Endodermal cell (in vitro differentiated cells): ENCODE results near the gene KCNIP3. TPM values are rescaled to one million over a fixed set of nuclear protein-coding genes. Genes with fewer than 3 reads are reported as not detected.
A peak's percentile ranks its signal among the peaks of the same experiment; 100 is the strongest.

Experiments used
- DNase-seq: peaks from one replicate; pipeline ENCODE4 v3.0.0-alpha.2; 2017
- H3K27ac ChIP-seq: 2 replicates; pipeline ENCODE4 v1.5.1; 2013; ENCODE audit warnings: mild to moderate bottlenecking, low read depth, low read length, moderate library complexity
- H3K27me3 ChIP-seq: 2 replicates; pipeline ENCODE4 v1.6.1; 2013; ENCODE audit warnings: mild to moderate bottlenecking, low read length, moderate library complexity; ENCODE audit not compliant: insufficient read depth, control insufficient read depth, poor library complexity, severe bottlenecking
- H3K36me3 ChIP-seq: 2 replicates; pipeline ENCODE4 v1.7.0; 2013; ENCODE audit warnings: mild to moderate bottlenecking, low read length, moderate library complexity; ENCODE audit not compliant: control insufficient read depth, insufficient read depth
- H3K4me1 ChIP-seq: one replicate; pipeline ENCODE4 v1.7.0; 2013; ENCODE audit warnings: low read length; ENCODE audit not compliant: control insufficient read depth, insufficient read depth
- H3K4me3 ChIP-seq: 2 replicates; pipeline ENCODE4 v1.5.1; 2013; ENCODE audit warnings: mild to moderate bottlenecking, low read length, moderate library complexity
- H3K9ac ChIP-seq: 2 replicates; pipeline ENCODE4 v1.6.1; 2013; ENCODE audit warnings: mild to moderate bottlenecking, low read length, moderate library complexity; ENCODE audit not compliant: poor library complexity, severe bottlenecking; ENCODE audit errors: extremely low read depth
- H3K9me3 ChIP-seq: 2 replicates; pipeline ENCODE4 v1.6.1; 2013; ENCODE audit warnings: mild to moderate bottlenecking, low read length, moderate library complexity; ENCODE audit not compliant: control insufficient read depth
- H3K27ac Mint-ChIP-seq: 2 replicates; pipeline ENCODE4 v1.8.0; 2020; ENCODE audit warnings: mixed read lengths
- H3K27me3 Mint-ChIP-seq: 2 replicates; pipeline ENCODE4 v1.8.0; 2021; ENCODE audit warnings: mild to moderate bottlenecking, mixed read lengths; ENCODE audit not compliant: insufficient read depth
- H3K36me3 Mint-ChIP-seq: 2 replicates; pipeline ENCODE4 v1.8.0; 2020; ENCODE audit warnings: low read depth, mixed read lengths
- H3K4me1 Mint-ChIP-seq: 2 replicates; pipeline ENCODE4 v1.8.0; 2020; ENCODE audit warnings: mixed read lengths
- H3K4me3 Mint-ChIP-seq: 2 replicates; pipeline ENCODE4 v1.8.0; 2020; ENCODE audit warnings: mild to moderate bottlenecking, moderate library complexity, mixed read lengths
- H3K9me3 Mint-ChIP-seq: 2 replicates; pipeline ENCODE4 v1.8.0; 2020; ENCODE audit warnings: mild to moderate bottlenecking, mixed read lengths
- CTCF ChIP-seq: fragments of 200-600 bp; sonication (generic); conservative IDR thresholded peaks from 2 replicates; pipeline ENCODE4 v1.5.0; 2021; ENCODE audit warnings: antibody characterized with exemption, mild to moderate bottlenecking
- WGBS, 2 experiments: methylation state at CpG; one replicate each; pipeline versions ENCODE4 v1.1.5 to v1.1.7; 2013; ENCODE audit warnings: missing lambda C conversion rate in 2 of 2, mixed read lengths in 1 of 2; ENCODE audit not compliant: insufficient coverage in 1 of 2, insufficient read length in 1 of 2; 5-methylcytosine and 5-hydroxymethylcytosine counted together
- total RNA-seq, 2 donors: library from RNA; stranded (reverse); fragmentation: NEBNext Ultra II Directional in 1 of 2; extraction: Animal tissue kit (Norgen Biotek cat#: 25700) in 1 of 2; gene quantifications; 2 replicates in 1 of 2; 3 replicates in 1 of 2; pipeline ENCODE4 v1.2.1, GENCODE V29; 2021

The KCNIP3 gene
- total RNA-seq, 2 donors from 2014 or later, result 0.26 to 1.3 TPM

GRCh38 chr2:95388856-95389244 lies 91.7 kb downstream of the KCNIP3 start:
- Histone ChIP-seq H3K9me3 (no peaks in the 10 kb centered on the region), H3K27ac (no peak overlapping the region), H3K4me1 (no peaks in the 10 kb centered on the region), H3K9ac (no peak overlapping the region), H3K36me3 (no peaks in the 10 kb centered on the region), H3K27me3 (no peaks in the 10 kb centered on the region), H3K4me3 (no peak overlapping the region)
- 52 to 65% methylated on average over 8 to 15 of the region's 15 CpGs for WGBS, 2 experiments
- no peak for DNase-seq
- Mint-ChIP-seq H3K4me1 (peaks cover 2% of the 10 kb centered on the region), H3K27me3 (peaks cover 29% of the 10 kb centered on the region), H3K9me3 (no peaks in the 10 kb centered on the region), H3K36me3 (no peaks in the 10 kb centered on the region), H3K27ac (no peak overlapping the region), H3K4me3 (no peak overlapping the region)
- TF ChIP-seq CTCF, result no peak

DNA sequence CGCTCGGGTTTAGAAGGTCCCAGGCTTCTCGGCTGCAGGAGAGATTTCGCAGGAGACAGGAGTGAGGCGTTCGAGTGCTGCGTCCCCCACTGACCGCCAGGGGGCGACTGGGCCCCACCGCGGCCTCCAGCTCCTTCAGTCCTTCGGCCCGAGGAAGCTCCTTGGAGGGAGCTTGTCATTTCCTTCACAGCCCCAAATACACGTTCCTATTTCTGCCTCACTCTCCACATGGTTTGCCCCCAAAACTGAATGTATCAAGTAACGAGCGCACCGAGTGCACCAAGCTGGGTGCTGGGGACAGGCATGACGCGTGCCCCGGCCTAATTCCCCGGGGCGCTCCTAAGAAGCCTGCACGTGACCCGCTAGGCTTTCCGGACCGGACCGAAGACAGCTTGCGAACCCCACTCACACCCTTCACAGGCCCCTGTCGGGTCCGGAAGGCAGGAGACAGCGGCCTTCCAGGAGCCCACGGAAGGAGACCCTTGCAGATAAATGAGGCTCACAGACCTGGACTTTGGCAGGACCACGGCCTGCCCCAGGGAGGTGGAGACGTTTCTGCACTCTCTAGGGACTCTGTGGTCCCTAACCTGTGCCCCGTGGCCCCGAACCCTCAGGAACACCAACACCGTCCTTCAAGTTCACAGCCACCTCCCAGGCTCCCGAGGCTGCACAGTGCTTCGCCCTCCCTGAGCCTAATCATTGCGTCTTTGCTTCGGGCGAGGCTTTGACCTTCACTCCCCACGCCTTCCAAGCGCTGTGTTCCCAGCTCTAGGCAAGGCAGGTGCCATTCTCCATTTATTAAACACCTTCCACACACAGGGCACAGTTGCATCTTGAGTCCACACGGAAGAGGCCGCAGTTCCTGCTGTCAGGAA lies 92.3 kb downstream of the KCNIP3 start:
- Histone ChIP-seq H3K36me3 (no peaks in the 10 kb centered on the region), H3K27me3 (no peaks in the 10 kb centered on the region), H3K9ac (no peak overlapping the region), H3K9me3 (no peaks in the 10 kb centered on the region), H3K4me3 (no peak overlapping the region), H3K27ac (no peak overlapping the region), H3K4me1 (no peaks in the 10 kb centered on the region)
- Mint-ChIP-seq H3K27ac (no peak overlapping the region), H3K36me3 (no peaks in the 10 kb centered on the region), H3K9me3 (no peaks in the 10 kb centered on the region), H3K27me3 (peaks cover 33% of the 10 kb centered on the region), H3K4me3 (no peak overlapping the region), H3K4me1 (peaks cover 2% of the 10 kb centered on the region)
- peak; percentile 92 for DNase-seq
- 64 to 67% methylated on average over 10 to 46 of the region's 46 CpGs for WGBS, 2 experiments
- TF ChIP-seq CTCF, result peak; percentile 99

DNA sequence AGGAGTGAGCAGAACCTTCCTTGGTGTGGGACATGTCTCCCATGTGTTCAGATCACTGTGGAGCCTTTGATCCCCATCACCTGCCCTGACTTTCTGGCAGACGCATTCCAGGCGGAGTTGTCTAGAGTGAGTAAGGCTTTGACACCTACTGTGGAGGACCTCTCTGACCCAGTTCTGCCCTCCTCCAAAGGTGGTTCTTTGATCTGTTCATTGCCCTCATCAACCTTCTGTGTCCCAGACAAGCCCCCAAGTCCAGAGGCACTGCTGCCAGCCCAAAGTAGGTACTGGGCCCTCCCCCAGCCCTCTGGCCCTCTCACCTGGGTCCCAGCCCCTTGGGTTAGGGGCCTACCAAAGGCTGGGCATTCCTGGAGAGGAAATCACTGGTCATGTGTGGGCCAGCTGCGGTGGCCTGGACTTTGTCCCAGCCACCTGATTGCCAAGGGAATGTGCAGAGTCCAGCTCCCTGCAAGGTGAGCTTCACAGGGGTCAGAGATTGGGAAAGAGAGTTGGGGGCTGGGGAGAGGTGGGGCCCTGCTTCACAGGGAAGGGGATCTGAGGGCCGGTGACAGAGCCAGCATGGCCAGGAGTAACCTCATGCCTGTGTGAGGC lies 93.2 kb downstream of the KCNIP3 start:
- Mint-ChIP-seq H3K4me1 (peaks cover 2% of the 10 kb centered on the region), H3K27me3 (peaks cover 33% of the 10 kb centered on the region), H3K4me3 (no peak overlapping the region), H3K36me3 (no peaks in the 10 kb centered on the region), H3K9me3 (no peaks in the 10 kb centered on the region), H3K27ac (no peak overlapping the region)
- DNase-seq, result peak; percentile 29
- H3K9me3 ChIP-seq, result no peaks in the 10 kb centered on the region
- H3K4me1 ChIP-seq, result no peaks in the 10 kb centered on the region
- H3K36me3 ChIP-seq, result no peaks in the 10 kb centered on the region
- no peaks in the 10 kb centered on the region for H3K27me3 ChIP-seq
- WGBS, 2 experiments, result 90 to 100% methylated on average over 3 to 4 of the region's 4 CpGs
- no peak for TF ChIP-seq CTCF
- H3K4me3 ChIP-seq, result no peak overlapping the region
- H3K9ac ChIP-seq, result no peak overlapping the region
- H3K27ac ChIP-seq, result no peak overlapping the region
